GM12878 (cell line): ENCODE measurements around the gene AOPEP. TPM values are rescaled to one million over a fixed set of nuclear protein-coding genes. Genes with fewer than 3 reads are reported as not detected.

Source experiments
- ATAC-seq: fragments of 200-7000 bp; cut with Tn5 transposase; 3 replicates; pipeline ENCODE4 v1.9.1; 2020; ENCODE audit warnings: mild to moderate bottlenecking, moderate library complexity
- BruUV-seq: library from RNA; stranded (reverse); fragments of 400-500 nt; replicated peaks from 2 replicates; lab custom pipeline; 2021; lab: Mats Ljungman, UMichigan
- CTCF ChIA-PET: fragments of 300-600 bp; sonication (Branson Sonifier 250); formaldehyde crosslinking; extraction: SDS; loops from one replicate; lab custom pipeline; 2021; ENCODE audit warnings: inconsistent platforms; lab: Yijun Ruan, JAX
- POLR2A ChIA-PET: fragments of 350-600 bp; formaldehyde crosslinking; extraction: SDS; loops from one replicate; lab custom pipeline; 2021; ENCODE audit warnings: inconsistent platforms; lab: Charles Lee
- RAD21 ChIA-PET: fragments of 300-600 bp; sonication (Branson Sonifier 250); formaldehyde crosslinking; loops from one replicate; lab custom pipeline; 2023; ENCODE audit warnings: antibody characterized with exemption; ENCODE audit not compliant: unreplicated experiment; lab: Charles Lee
- SMC1A ChIA-PET: fragments of 300-600 bp; sonication (Branson Sonifier 250); formaldehyde crosslinking; loops from one replicate; lab custom pipeline; 2023; ENCODE audit not compliant: unreplicated experiment, uncharacterized antibody; lab: Charles Lee
- DNase-seq: peaks from one replicate; pipeline ENCODE4 v3.0.0-alpha.2; 2011; ENCODE audit warnings: low read depth, low spot score
- FAIRE-seq: peaks from 3 replicates; lab custom pipeline; 2011; peaks lifted over from hg19 to GRCh38; lab: Jason Lieb, UNC
- H2AFZ ChIP-seq: 2 replicates; pipeline ENCODE4 v1.6.0; 2011; ENCODE audit warnings: low read depth, low read length, control low read depth; ENCODE audit not compliant: control insufficient read depth
- H3K27ac ChIP-seq: 2 replicates; pipeline ENCODE4 v1.5.1; 2011; ENCODE audit warnings: control low read depth; ENCODE audit not compliant: control insufficient read depth, insufficient read depth
- H3K27me3 ChIP-seq, 2 experiments: replicated peaks in 1 of 2; 2 replicates each; pipeline versions ENCODE4 v1.6.0 to v1.6.1; 2011; ENCODE audit warnings: low read length in 1 of 2; ENCODE audit not compliant: control insufficient read depth in 2 of 2, insufficient read depth in 2 of 2
- H3K36me3 ChIP-seq, 2 experiments: 2 replicates each; pipeline ENCODE4 v1.5.1; 2011; ENCODE audit warnings: low read length in 1 of 2; ENCODE audit not compliant: control insufficient read depth in 2 of 2, insufficient read depth in 2 of 2
- H3K4me1 ChIP-seq: 2 replicates; pipeline ENCODE4 v1.6.1; 2011; ENCODE audit warnings: mild to moderate bottlenecking, low read length, moderate library complexity, mixed read lengths; ENCODE audit not compliant: control insufficient read depth, insufficient read depth
- H3K4me2 ChIP-seq: 2 replicates; pipeline ENCODE4 v1.6.0; 2011; ENCODE audit warnings: control low read depth; ENCODE audit not compliant: control insufficient read depth, insufficient read depth
- H3K4me3 ChIP-seq: fragments of 200-600 bp; sonication (generic); 2 replicates; pipeline ENCODE4 v1.5.1; 2016
- H3K79me2 ChIP-seq: 2 replicates; pipeline ENCODE4 v1.6.0; 2011; ENCODE audit warnings: low read length; ENCODE audit not compliant: control insufficient read depth, insufficient read depth
- H3K9ac ChIP-seq: 2 replicates; pipeline ENCODE4 v1.8.0; 2011; ENCODE audit warnings: low read length, control low read depth, mixed read lengths; ENCODE audit not compliant: control insufficient read depth, insufficient read depth
- H3K9me3 ChIP-seq: replicated peaks from 3 replicates; pipeline ENCODE4 v1.5.1; 2011; ENCODE audit warnings: mild to moderate bottlenecking, low read length; ENCODE audit not compliant: control insufficient read depth, insufficient read depth
- H4K20me1 ChIP-seq: 2 replicates; pipeline ENCODE4 v1.6.0; 2011; ENCODE audit not compliant: control insufficient read depth, insufficient read depth
- BHLHE40 ChIP-seq, 2 experiments: fragments of 450-650 bp in 1 of 2; IDR thresholded peaks; 2 replicates each; pipeline ENCODE4 v1.6.1; 2011 to 2017; ENCODE audit warnings: low read depth in 2 of 2, borderline replicate concordance in 1 of 2, improper control_type of control experiment in 1 of 2, low read length in 1 of 2, mild to moderate bottlenecking in 1 of 2
- BRCA1 ChIP-seq: IDR thresholded peaks from 2 replicates; pipeline ENCODE4 v1.6.1; 2011; ENCODE audit warnings: low read depth, low read length, improper control_type of control experiment
- GABPA ChIP-seq: IDR thresholded peaks from 2 replicates; pipeline ENCODE4 v1.6.1; 2014; ENCODE audit warnings: antibody characterized with exemption, low read depth, mild to moderate bottlenecking, inconsistent platforms
- SIX5 ChIP-seq: IDR thresholded peaks from 2 replicates; pipeline ENCODE4 v1.6.1; 2011; ENCODE audit warnings: mild to moderate bottlenecking, low read depth, low read length, moderate library complexity; ENCODE audit not compliant: severe bottlenecking
- SMAD1 ChIP-seq: fragments of 450-650 bp; IDR thresholded peaks from 2 replicates; pipeline ENCODE4 v1.6.1; 2018; ENCODE audit warnings: mild to moderate bottlenecking, low read depth; ENCODE audit not compliant: partially characterized antibody
- ZNF207 ChIP-seq: fragments of 450-650 bp; IDR thresholded peaks from 2 replicates; pipeline ENCODE4 v1.6.1; 2014; ENCODE audit warnings: antibody characterized with exemption, mild to moderate bottlenecking, borderline replicate concordance
- WGBS: methylation state at CpG from one replicate; pipeline ENCODE4 v1.1.6; 2016; ENCODE audit warnings: low lambda C conversion rate; ENCODE audit not compliant: insufficient replicate concordance, insufficient coverage; ENCODE audit errors: missing lambda C conversion rate; 5-methylcytosine and 5-hydroxymethylcytosine counted together
- in situ Hi-C: fragments of 300-500 bp; cut with MboI; formaldehyde crosslinking; loops from 9 replicates; pipeline ENCODE4 v1.14.3; 2018; ENCODE audit warnings: mixed read lengths
- intact Hi-C: fragments of 100-400 bp; cut with micrococcal nuclease; formaldehyde crosslinking; loops from one replicate; pipeline ENCODE4 v1.14.2; 2022; ENCODE audit not compliant: unreplicated experiment
- polyA plus RNA-seq, 11 experiments: library from polyadenylated mRNA; depleted of rRNA in 4 of 11; unstranded in 6 of 11; stranded (reverse) in 5 of 11; fragments of >200 nt; fragmentation: Nextera tagmentation in 4 of 11; fragmentation: Illumina TruSeq in 1 of 11; extraction: Ambion mirVana in 4 of 11; extraction: Trizol in 1 of 11; gene quantifications; 1 replicate in 1 of 11; 2 replicates in 10 of 11; pipeline versions ENCODE4 v1.2.1 to v1.2.3, GENCODE V29; 2011 to 2016; ENCODE audit warnings: inconsistent platforms in 2 of 11, missing spikeins in 2 of 11, low read depth in 1 of 11
- total RNA-seq, 4 experiments: library from RNA; depleted of rRNA in 3 of 4; stranded (reverse); fragments of >200 nt in 3 of 4; fragmentation: Illumina TruSeq in 1 of 4; extraction: Trizol in 1 of 4; gene quantifications; 2 replicates each; pipeline versions ENCODE4 v1.2.1 to v1.2.3, GENCODE V29; 2013 to 2021
- TF ChIP-seq, protein P1 (sequence below): IDR thresholded peaks from 2 replicates; pipeline ENCODE4 v1.6.1; 2012; ENCODE audit warnings: low read depth, low read length, improper control_type of control experiment
- TF ChIP-seq, protein P2 (sequence below): fragments of 450-650 bp; formaldehyde crosslinking; IDR thresholded peaks from 2 replicates; pipeline ENCODE4 v1.5.0; 2022; ENCODE audit warnings: mild to moderate bottlenecking, missing genetic modification characterization
- TF ChIP-seq, protein P3 (sequence below): IDR thresholded peaks from 2 replicates; pipeline ENCODE4 v1.6.1; 2012; ENCODE audit warnings: low read depth, low read length, improper control_type of control experiment

Gene AOPEP
- total and polyA plus RNA-seq, 10 of the 15 experiments (the other 5 are each of a cell fraction or from before 2014, with no cell fraction given), result 2.3 to 16.9 (median 10.1) TPM

DNA sequence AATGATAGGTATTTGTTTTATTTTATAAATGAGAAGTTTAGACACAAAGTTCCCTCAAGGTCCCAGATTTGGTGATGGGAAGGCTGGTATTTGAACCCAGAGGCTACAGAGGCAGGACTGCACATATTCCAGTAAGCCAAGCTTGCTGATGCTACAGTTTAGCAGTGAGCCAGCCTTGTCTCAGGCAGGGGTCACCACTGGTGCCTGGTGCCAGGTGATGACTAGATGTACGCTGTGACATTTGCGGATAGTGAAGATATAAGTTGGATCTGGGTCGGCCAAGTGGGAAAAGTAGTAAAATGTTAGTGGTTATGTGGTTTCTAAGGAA is 143.9 kb downstream of the AOPEP start:
- SMC1A ChIA-PET, result interaction anchor here (2.8 kb wide), 1 partner anchor 9 kb away, joined by 9 read pairs; no protein-coding TSS in a partner anchor
- no peak overlapping the region for H3K4me2 ChIP-seq
- H3K9ac ChIP-seq, result no peak overlapping the region

More for the DNA sequence above, 143.9 kb downstream of the AOPEP start:
- ChIA-PET RAD21 (no interaction called here), CTCF (no interaction called here), POLR2A (no interaction called here)
- Histone ChIP-seq H4K20me1 (no peaks in the 10 kb centered on the region), H3K27ac (no peak overlapping the region), H3K4me3 (no peak overlapping the region), H3K27me3 (no peaks in the 10 kb centered on the region), H3K4me1 (no peaks in the 10 kb centered on the region), H2AFZ (no peak overlapping the region), H3K36me3 (no peaks in the 10 kb centered on the region), H3K9me3 (no peaks in the 10 kb centered on the region), H3K79me2 (no peaks in the 10 kb centered on the region)
- intact Hi-C loops (no loop called here), in situ Hi-C loops (no loop called here)
- TF ChIP-seq SIX5 (no peak), BHLHE40 (IDR thresholded peaks at IDR 0.05; ENCODE audit: borderline replicate concordance in 1 of 2, low read depth in 2 of 2, low read length in 1 of 2) (no peak), GABPA (no peak), BRCA1 (no peak), ZNF207 (no peak), SMAD1 (no peak)
- TF ChIP-seq, protein P1, sequence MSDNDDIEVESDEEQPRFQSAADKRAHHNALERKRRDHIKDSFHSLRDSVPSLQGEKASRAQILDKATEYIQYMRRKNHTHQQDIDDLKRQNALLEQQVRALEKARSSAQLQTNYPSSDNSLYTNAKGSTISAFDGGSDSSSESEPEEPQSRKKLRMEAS, result no peak
- TF ChIP-seq, protein P2, sequence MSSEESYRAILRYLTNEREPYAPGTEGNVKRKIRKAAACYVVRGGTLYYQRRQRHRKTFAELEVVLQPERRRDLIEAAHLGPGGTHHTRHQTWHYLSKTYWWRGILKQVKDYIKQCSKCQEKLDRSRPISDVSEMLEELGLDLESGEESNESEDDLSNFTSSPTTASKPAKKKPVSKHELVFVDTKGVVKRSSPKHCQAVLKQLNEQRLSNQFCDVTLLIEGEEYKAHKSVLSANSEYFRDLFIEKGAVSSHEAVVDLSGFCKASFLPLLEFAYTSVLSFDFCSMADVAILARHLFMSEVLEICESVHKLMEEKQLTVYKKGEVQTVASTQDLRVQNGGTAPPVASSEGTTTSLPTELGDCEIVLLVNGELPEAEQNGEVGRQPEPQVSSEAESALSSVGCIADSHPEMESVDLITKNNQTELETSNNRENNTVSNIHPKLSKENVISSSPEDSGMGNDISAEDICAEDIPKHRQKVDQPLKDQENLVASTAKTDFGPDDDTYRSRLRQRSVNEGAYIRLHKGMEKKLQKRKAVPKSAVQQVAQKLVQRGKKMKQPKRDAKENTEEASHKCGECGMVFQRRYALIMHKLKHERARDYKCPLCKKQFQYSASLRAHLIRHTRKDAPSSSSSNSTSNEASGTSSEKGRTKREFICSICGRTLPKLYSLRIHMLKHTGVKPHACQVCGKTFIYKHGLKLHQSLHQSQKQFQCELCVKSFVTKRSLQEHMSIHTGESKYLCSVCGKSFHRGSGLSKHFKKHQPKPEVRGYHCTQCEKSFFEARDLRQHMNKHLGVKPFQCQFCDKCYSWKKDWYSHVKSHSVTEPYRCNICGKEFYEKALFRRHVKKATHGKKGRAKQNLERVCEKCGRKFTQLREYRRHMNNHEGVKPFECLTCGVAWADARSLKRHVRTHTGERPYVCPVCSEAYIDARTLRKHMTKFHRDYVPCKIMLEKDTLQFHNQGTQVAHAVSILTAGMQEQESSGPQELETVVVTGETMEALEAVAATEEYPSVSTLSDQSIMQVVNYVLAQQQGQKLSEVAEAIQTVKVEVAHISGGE (CRISPR knock-in tag), result no peak
- TF ChIP-seq, protein P3, sequence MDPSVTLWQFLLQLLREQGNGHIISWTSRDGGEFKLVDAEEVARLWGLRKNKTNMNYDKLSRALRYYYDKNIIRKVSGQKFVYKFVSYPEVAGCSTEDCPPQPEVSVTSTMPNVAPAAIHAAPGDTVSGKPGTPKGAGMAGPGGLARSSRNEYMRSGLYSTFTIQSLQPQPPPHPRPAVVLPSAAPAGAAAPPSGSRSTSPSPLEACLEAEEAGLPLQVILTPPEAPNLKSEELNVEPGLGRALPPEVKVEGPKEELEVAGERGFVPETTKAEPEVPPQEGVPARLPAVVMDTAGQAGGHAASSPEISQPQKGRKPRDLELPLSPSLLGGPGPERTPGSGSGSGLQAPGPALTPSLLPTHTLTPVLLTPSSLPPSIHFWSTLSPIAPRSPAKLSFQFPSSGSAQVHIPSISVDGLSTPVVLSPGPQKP, result no peak
- FAIRE-seq (no peak), DNase-seq (no peak), ATAC-seq (no peak)
- 98% methylated on average over 3 of the region's 3 CpGs for WGBS
- BruUV-seq, result no TSS peak
